ENCODE data around the gene STK11IP.

Gene STK11IP

DNA sequence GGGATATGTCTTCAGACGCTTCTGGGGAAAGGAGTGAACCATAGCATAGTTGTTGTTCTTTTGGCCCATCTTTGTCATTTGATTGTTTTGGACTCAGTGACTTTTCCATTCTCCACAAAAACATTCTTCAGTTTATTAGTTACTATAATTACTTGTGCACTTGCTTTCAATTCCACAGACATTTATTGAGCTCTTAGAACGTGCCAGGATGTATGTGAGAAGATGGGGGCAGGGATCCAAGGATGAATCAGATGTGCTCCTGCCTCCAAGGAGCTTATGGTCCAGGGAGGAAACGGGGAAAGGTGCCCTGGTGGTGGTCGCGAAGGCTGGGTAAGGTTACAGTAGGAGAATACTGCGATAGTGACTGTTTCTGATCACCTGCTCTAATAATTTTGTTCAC lies 22.9 kb downstream of the STK11IP start:
- Histone ChIP-seq H3K4me1 (ENCODE audit: control insufficient read depth, insufficient read depth, low read length) (no peaks in the 10 kb centered on the region), H3K27me3 (ENCODE audit: control insufficient read depth, insufficient read depth, low read length) (no peaks in the 10 kb centered on the region), H3K9ac (ENCODE audit: low read length) (no peak overlapping the region), H3K36me3 (ENCODE audit: control insufficient read depth, insufficient read depth, low read length) (peaks cover 3% of the 10 kb centered on the region), H3K27ac (ENCODE audit: low read depth, low read length) (no peak overlapping the region), H3K4me3 (ENCODE audit: low read length) (no peak overlapping the region)

DNA sequence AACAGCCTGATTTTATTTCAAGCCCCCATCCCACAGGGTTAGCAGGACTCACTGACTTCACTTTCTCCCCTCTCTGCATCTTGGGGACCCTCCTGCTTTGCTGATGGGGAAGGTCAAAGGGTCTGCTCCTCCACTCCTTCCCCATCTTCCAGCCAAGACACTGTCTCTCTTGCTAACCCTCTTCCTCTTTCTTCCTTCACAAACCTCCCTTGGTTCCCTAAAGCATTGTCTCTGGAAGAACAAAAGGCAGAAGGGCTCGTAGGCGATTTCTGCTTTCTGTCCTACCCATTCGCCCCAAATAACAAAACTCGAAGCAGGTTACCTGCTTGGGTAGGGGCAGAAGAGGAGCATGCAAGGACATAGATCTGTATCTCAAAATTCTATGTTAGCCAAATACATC lies 24.3 kb downstream of the STK11IP start:
- no peaks in the 10 kb centered on the region for H3K27me3 ChIP-seq (ENCODE audit: control insufficient read depth, insufficient read depth, low read length)
- no peak overlapping the region for H3K4me3 ChIP-seq (ENCODE audit: low read length)
- no peaks in the 10 kb centered on the region for H3K36me3 ChIP-seq (ENCODE audit: control insufficient read depth, insufficient read depth, low read length)
- H3K27ac ChIP-seq (ENCODE audit: low read depth, low read length), result no peak overlapping the region
- peaks cover under 1% of the 10 kb centered on the region for H3K4me1 ChIP-seq (ENCODE audit: control insufficient read depth, insufficient read depth, low read length)
- no peak overlapping the region for H3K9ac ChIP-seq (ENCODE audit: low read length)

DNA sequence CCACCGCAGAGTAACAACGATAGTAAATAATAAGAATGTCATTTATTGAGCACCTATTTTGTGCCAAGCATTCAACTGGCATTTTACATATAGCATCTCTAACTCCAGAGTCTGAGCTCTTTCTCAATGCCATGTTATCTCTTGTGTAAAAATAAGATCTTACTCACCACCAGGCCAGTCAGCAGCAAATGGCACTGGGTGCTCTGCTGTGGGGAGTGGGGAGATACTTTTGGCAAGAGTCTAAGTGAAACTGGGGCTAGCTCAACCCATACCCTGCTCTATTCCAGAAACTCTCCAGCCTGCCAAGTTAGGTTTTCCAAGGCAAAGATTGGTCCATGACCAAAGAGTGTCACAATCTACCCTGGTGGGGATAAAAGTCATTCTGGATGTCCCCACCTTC lies 24.8 kb downstream of the STK11IP start:
- H3K27me3 ChIP-seq (ENCODE audit: control insufficient read depth, insufficient read depth, low read length), result no peaks in the 10 kb centered on the region
- peaks cover 3% of the 10 kb centered on the region for H3K4me1 ChIP-seq (ENCODE audit: control insufficient read depth, insufficient read depth, low read length)
- no peak overlapping the region for H3K9ac ChIP-seq (ENCODE audit: low read length)
- H3K36me3 ChIP-seq (ENCODE audit: control insufficient read depth, insufficient read depth, low read length), result no peaks in the 10 kb centered on the region
- H3K4me3 ChIP-seq (ENCODE audit: low read length), result no peak overlapping the region
- no peak overlapping the region for H3K27ac ChIP-seq (ENCODE audit: low read depth, low read length)

DNA sequence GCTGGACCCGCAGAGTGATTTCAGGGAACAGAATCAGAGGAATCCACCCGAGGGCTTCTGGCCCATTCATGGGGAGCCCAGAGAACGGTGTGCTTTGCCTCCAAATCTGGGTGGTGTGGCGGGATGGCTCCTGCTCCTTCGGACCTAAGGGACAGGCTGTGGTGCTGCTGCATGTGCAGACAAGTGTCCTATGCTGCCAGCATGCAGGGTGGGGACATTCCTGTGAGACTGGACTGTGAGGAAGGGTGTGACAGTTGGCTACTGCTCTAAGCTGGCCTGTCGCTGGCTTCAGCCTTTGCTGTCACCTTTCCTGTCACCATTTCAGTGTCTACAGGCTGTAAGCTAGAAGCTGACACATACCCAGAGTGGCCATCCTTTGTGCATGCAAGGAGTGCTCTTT lies 26.9 kb downstream of the STK11IP start:
- Histone ChIP-seq H3K27ac (ENCODE audit: low read depth, low read length) (no peak overlapping the region), H3K9ac (ENCODE audit: low read length) (no peak overlapping the region), H3K4me3 (ENCODE audit: low read length) (no peak overlapping the region), H3K36me3 (ENCODE audit: control insufficient read depth, insufficient read depth, low read length) (no peaks in the 10 kb centered on the region), H3K27me3 (ENCODE audit: control insufficient read depth, insufficient read depth, low read length) (no peaks in the 10 kb centered on the region), H3K4me1 (ENCODE audit: control insufficient read depth, insufficient read depth, low read length) (peaks cover 3% of the 10 kb centered on the region)

DNA sequence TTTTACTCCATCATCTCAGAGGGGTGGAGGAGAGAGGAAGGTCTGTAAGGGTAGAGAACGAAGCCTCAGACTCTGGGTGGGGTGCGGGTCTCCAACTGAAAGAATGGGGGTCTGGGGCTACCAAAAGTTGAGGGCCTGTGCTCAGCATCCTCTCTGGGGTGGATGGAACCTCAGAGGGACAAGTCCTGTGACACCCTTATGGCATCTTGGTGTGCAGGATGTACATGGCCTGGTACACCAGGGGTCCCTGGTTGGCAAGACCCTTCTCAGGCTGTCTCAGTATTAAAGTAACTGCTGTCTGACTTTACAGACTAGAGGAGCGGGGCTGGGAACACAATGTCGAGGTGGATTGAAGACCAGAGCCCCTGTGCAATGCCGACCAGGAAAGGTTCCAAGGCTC lies 27.5 kb downstream of the STK11IP start:
- H3K4me3 ChIP-seq (ENCODE audit: low read length), result no peak overlapping the region
- no peak overlapping the region for H3K9ac ChIP-seq (ENCODE audit: low read length)
- no peaks in the 10 kb centered on the region for H3K36me3 ChIP-seq (ENCODE audit: control insufficient read depth, insufficient read depth, low read length)
- no peak overlapping the region for H3K27ac ChIP-seq (ENCODE audit: low read depth, low read length)
- no peaks in the 10 kb centered on the region for H3K27me3 ChIP-seq (ENCODE audit: control insufficient read depth, insufficient read depth, low read length)
- peaks cover 3% of the 10 kb centered on the region for H3K4me1 ChIP-seq (ENCODE audit: control insufficient read depth, insufficient read depth, low read length)

DNA sequence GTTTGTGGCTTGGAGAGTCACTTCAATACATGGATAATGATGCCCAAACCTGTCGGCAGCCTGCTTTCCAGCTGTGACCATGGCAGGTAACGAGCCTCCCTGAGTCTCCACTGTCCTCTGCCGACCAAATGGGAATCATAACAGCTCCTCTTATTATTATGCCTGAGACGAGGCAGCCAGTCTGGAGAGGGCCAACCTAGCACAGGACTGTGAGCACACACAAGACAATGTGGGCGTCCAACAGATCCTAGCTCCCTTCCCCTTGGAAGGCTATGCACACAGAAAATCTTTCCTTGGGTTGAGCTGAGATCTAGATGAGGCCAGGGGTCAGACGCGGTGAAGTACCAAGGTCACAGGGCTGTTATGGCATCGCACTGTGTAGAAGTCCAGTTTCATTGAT lies 28.9 kb downstream of the STK11IP start:
- H3K27ac ChIP-seq (ENCODE audit: low read depth, low read length), result no peak overlapping the region

DNA sequence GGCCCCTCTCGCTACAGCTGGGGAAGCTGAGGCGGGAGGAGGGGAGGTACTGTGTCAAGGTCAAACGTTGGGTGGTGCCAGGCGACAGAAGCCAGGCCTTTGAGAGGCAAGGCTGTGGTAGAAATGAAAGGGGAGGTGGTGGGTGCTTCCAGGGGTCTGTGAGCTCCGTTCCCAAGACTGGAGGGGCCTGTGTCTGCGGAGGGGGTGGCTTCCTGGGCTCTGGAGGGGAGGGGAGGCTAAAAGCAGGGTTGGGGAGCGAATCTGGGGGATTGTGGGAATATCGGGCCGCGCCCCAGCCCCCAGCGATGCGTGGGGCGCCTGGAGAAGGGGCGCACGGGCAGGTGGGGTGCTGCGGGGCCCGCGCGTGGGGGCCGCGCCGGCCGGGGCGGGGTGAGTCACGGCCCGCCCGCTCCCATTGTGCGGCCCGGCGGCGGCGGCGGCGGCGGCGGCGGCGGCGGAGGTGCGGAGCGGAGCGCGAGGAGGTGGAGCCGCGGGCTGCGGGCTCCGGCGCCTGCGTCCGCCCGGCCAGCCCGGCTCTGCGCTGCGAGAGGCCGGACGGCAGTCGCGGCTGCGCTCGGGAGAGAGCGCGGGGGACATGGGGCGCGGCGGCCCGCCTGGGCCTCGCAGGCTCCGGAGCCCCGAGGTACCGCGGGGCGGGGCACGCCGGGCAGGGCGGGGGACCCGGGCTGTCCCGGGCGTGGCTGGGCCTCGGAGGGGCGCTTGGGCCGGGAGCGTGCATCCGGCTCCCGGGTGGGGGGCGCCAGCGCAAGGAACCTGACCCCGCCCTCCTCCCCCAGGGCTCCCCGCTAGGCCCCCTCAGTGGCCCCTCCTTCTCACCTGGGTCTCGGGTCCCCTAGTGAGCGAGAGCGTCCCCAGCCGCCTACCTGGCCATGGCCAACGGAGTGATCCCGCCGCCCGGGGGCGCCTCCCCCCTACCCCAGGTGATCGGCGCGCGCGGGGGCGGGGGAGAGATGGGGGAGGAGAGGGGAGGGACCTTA lies 29.7 kb downstream of the STK11IP start, which contains the start of gene SLC4A3:
TSS of gene SLC4A3 (plus strand) at position 528 of the 998 bp plus-strand sequence. CDS start at position 891, 363 bp downstream.
- Histone ChIP-seq H3K27me3 (ENCODE audit: control insufficient read depth, insufficient read depth, low read length) (no peaks in the 10 kb centered on the region), H3K4me3 (ENCODE audit: low read length) (peak within 1 kb of the TSS; percentile 65), H3K36me3 (ENCODE audit: control insufficient read depth, insufficient read depth, low read length) (no peaks in the 10 kb centered on the region), H3K4me1 (ENCODE audit: control insufficient read depth, insufficient read depth, low read length) (peaks cover 3% of the 10 kb centered on the region), H3K9ac (ENCODE audit: low read length) (no peak within 1 kb of the TSS), H3K27ac (ENCODE audit: low read depth, low read length) (no peak within 1 kb of the TSS)

More for the DNA sequence above, 28.9 kb downstream of the STK11IP start:
- H3K36me3 ChIP-seq (ENCODE audit: control insufficient read depth, insufficient read depth, low read length), result no peaks in the 10 kb centered on the region
- peaks cover 3% of the 10 kb centered on the region for H3K4me1 ChIP-seq (ENCODE audit: control insufficient read depth, insufficient read depth, low read length)
- H3K9ac ChIP-seq (ENCODE audit: low read length), result no peak overlapping the region
- no peak overlapping the region for H3K4me3 ChIP-seq (ENCODE audit: low read length)
- H3K27me3 ChIP-seq (ENCODE audit: control insufficient read depth, insufficient read depth, low read length), result no peaks in the 10 kb centered on the region

DNA sequence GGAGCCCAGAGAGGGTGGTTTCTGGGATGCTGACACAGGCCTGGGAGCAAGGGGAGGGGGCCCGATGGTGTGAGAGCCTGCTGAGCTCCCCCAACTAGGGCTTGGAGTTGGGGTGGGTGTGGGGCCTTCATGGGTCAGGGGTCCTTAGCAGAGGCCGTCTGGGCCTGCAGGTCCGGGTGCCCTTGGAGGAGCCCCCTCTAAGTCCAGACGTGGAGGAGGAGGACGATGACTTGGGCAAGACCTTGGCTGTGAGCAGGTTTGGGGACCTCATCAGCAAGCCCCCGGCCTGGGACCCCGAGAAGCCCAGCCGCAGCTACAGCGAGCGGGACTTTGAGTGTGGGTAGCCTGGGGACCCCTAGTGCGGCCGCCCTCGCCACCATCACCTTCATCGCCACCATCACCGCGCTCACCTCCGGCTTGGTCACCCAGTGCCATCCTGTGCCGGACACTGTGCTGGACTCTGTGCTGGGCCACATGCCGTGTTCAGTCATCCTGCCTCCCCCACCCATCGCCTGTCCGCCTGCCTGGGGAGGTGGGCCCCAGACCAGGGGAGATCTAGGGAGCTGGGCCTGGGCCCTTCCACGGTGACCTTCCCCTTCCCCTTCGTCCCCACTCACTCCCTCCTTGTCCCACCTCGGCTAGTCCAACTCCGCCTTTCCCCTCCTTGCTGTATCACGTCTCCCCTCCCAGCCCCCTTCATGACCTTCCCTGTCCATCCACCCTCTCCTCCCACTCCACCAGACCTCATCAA lies 30.8 kb downstream of the STK11IP start:
- no peaks in the 10 kb centered on the region for H3K36me3 ChIP-seq (ENCODE audit: control insufficient read depth, insufficient read depth, low read length)
- no peaks in the 10 kb centered on the region for H3K27me3 ChIP-seq (ENCODE audit: control insufficient read depth, insufficient read depth, low read length)
- peaks cover 3% of the 10 kb centered on the region for H3K4me1 ChIP-seq (ENCODE audit: control insufficient read depth, insufficient read depth, low read length)
- H3K27ac ChIP-seq (ENCODE audit: low read depth, low read length), result no peak overlapping the region
- H3K4me3 ChIP-seq (ENCODE audit: low read length), result no peak overlapping the region
- no peak overlapping the region for H3K9ac ChIP-seq (ENCODE audit: low read length)

DNA sequence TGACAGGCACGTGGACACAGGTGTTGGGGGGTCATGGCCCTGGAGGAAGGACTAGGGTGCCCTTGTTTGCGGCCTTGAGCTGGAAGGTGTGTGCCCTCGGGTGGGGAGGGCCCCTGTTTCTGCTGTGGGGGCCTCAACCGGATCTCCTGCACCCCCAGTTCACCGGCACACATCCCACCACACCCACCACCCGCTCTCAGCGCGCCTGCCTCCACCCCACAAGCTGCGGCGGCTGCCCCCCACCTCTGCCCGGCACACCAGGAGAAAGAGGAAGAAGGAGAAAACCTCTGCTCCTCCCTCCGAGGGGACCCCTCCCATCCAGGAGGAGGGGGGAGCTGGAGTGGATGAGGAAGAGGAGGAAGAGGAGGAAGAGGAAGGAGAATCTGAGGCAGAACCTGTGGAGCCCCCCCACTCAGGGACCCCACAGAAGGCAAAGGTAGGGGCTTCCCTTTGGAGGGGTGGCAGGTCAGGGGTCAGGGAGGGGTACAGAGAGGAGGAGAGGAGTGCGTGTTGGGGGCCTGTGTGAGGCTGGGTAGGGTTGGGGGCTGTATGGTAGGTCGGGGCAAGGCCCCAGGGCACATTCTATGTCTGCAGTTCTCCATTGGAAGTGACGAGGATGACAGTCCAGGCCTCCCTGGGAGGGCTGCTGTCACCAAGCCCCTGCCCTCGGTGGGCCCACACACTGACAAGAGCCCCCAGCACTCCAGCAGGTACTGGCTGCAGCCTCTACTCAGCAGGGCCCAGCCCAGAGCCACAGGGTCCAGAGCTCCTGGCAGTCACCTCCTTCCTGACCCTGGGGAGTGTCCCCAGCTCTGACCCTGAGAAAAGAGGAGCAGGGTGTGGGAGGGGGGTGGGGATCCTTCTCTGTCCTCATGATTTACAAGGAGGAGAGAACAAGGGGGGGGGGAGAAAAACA lies 31.6 kb downstream of the STK11IP start:
- Histone ChIP-seq H3K9ac (ENCODE audit: low read length) (no peak overlapping the region), H3K27me3 (ENCODE audit: control insufficient read depth, insufficient read depth, low read length) (no peaks in the 10 kb centered on the region), H3K4me1 (ENCODE audit: control insufficient read depth, insufficient read depth, low read length) (peaks cover 3% of the 10 kb centered on the region), H3K36me3 (ENCODE audit: control insufficient read depth, insufficient read depth, low read length) (no peaks in the 10 kb centered on the region), H3K27ac (ENCODE audit: low read depth, low read length) (no peak overlapping the region), H3K4me3 (ENCODE audit: low read length) (no peak overlapping the region)

DNA sequence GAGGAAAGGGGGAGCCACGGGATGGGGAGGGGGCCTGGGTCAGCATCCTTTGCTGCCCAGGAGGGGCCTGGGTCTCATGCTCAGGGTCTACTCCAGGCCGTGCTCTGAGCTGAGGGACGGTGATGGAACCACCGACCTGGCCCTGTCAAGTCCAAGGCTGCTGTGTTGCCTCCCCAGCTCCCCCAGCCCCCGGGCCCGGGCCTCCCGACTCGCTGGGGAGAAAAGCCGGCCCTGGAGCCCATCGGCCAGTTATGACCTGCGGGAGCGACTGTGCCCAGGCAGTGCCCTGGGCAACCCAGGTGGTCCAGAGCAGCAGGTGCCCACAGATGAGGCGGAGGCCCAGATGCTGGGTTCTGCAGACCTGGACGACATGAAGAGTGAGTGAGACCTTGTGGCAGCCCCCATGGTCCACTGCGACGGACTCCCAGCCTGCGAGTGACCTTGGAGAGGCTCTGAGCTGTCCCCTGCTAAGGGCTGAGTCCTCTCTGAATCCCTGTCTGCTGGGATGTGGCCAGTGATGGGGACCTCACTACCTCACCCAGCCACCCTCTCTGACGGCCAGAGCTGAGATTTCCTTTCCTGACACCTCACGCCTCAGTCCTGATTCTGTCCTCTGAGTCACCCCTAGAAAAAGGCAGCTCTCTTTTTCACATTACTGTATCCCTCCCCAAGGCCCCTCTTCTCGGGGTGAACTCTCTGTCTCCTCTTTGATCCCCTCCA lies 32.5 kb downstream of the STK11IP start:
- Histone ChIP-seq H3K36me3 (ENCODE audit: control insufficient read depth, insufficient read depth, low read length) (no peaks in the 10 kb centered on the region), H3K4me3 (ENCODE audit: low read length) (no peak overlapping the region), H3K9ac (ENCODE audit: low read length) (no peak overlapping the region), H3K27me3 (ENCODE audit: control insufficient read depth, insufficient read depth, low read length) (no peaks in the 10 kb centered on the region), H3K27ac (ENCODE audit: low read depth, low read length) (no peak overlapping the region), H3K4me1 (ENCODE audit: control insufficient read depth, insufficient read depth, low read length) (peaks cover 3% of the 10 kb centered on the region)

DNA sequence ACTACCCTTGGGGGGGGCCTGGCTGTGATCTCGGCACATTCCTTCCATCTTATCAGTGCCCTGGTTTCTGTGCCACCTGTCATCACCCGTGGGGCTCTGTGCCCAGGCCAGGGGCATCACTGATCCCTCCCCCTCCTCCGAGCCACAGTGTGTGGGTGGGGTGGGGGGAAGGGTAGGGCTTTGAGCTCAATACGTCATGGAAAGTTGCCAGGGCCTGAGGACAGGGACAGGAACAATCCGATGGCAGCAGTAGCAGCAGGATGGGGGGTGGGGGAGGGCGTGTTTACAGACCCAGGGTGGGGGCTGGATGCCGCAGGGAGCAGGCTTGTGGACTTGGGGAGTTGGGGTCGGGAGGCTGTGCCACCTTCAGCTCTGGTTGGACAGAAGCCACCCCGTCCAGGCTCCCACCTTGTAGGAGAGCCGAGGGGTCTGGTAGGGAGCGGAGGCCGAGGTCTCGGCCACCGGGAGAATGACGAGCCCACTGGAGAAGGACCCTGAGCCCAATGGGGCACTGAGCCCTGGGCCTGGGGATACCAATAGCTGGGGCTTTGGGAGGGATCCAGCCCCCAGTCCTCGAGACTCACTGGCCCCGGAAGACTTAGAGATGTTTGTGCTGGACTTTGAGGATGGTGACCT lies 33.2 kb downstream of the STK11IP start:
- H3K36me3 ChIP-seq (ENCODE audit: control insufficient read depth, insufficient read depth, low read length), result no peaks in the 10 kb centered on the region
- H3K4me3 ChIP-seq (ENCODE audit: low read length), result no peak overlapping the region
- no peaks in the 10 kb centered on the region for H3K27me3 ChIP-seq (ENCODE audit: control insufficient read depth, insufficient read depth, low read length)
- peaks cover 3% of the 10 kb centered on the region for H3K4me1 ChIP-seq (ENCODE audit: control insufficient read depth, insufficient read depth, low read length)
- no peak overlapping the region for H3K9ac ChIP-seq (ENCODE audit: low read length)
- H3K27ac ChIP-seq (ENCODE audit: low read depth, low read length), result no peak overlapping the region

Data from rectal smooth muscle tissue (tissue), 1 donor.